ENCODE measurements around the gene TMEM145. TPM values are rescaled to one million over a fixed set of nuclear protein-coding genes. Genes with fewer than 3 reads are reported as not detected.

The TMEM145 gene
- total RNA-seq, 4 donors from 2014 or later: 0.69 TPM; not detected in 3

- intact Hi-C loops (cut with DNase I; ENCODE audit: low total_unique reads): loop anchor here (5.0 kb wide), 1 partner anchor 46 kb away; no protein-coding TSS in a partner anchor
- Histone ChIP-seq H3K4me1 (no peaks in the 10 kb centered on the region), H3K27ac (peak overlapping the region in 1 of 2 donors; percentile 39), H3K4me3 (no peak overlapping the region), H3K27me3 (no peaks in the 10 kb centered on the region), H3K36me3 (no peaks in the 10 kb centered on the region), H3K9me3 (no peaks in the 10 kb centered on the region)
- TF ChIP-seq POLR2A (IDR thresholded peaks at IDR 0.05): no peak
- TF ChIP-seq CTCF (IDR thresholded peaks at IDR 0.05): no peak
- DNase-seq: no peak
Observed at GRCh38 chr19:42292963-42293362, 20.1 kb upstream of the TMEM145 start.

- Histone ChIP-seq H3K4me1 (no peaks in the 10 kb centered on the region), H3K36me3 (no peaks in the 10 kb centered on the region), H3K27me3 (no peaks in the 10 kb centered on the region), H3K27ac (peak overlapping the region in 1 of 2 donors; percentile 39), H3K4me3 (no peak overlapping the region), H3K9me3 (no peaks in the 10 kb centered on the region)
- intact Hi-C loops (cut with DNase I; ENCODE audit: low total_unique reads): loop anchor here (5.0 kb wide), 1 partner anchor 46 kb away; no protein-coding TSS in a partner anchor
- no peak for TF ChIP-seq POLR2A (IDR thresholded peaks at IDR 0.05)
- TF ChIP-seq CTCF (IDR thresholded peaks at IDR 0.05): peak in 1 of 4 experiments; percentile 25
- no peak for DNase-seq
Observed at GRCh38 chr19:42293540-42293939, 19.6 kb upstream of the TMEM145 start.

GRCh38 chr19:42293948-42294347, 19.2 kb upstream of the TMEM145 start:
- Histone ChIP-seq H3K27me3 (no peaks in the 10 kb centered on the region), H3K36me3 (no peaks in the 10 kb centered on the region), H3K27ac (no peak overlapping the region), H3K4me3 (no peak overlapping the region), H3K9me3 (no peaks in the 10 kb centered on the region), H3K4me1 (no peaks in the 10 kb centered on the region)
- DNase-seq: no peak
- intact Hi-C loops (cut with DNase I; ENCODE audit: low total_unique reads): loop anchor here (5.0 kb wide), 1 partner anchor 47 kb away; no protein-coding TSS in a partner anchor
- TF ChIP-seq CTCF (IDR thresholded peaks at IDR 0.05) (no peak), POLR2A (IDR thresholded peaks at IDR 0.05) (no peak)

GRCh38 chr19:42294471-42295137, 18.5 kb upstream of the TMEM145 start:
- Histone ChIP-seq H3K36me3 (no peaks in the 10 kb centered on the region), H3K9me3 (no peaks in the 10 kb centered on the region), H3K4me3 (no peak overlapping the region), H3K27ac (no peak overlapping the region), H3K27me3 (no peaks in the 10 kb centered on the region), H3K4me1 (no peaks in the 10 kb centered on the region)
- DNase-seq: no peak
- TF ChIP-seq CTCF (IDR thresholded peaks at IDR 0.05): no peak
- no peak for TF ChIP-seq POLR2A (IDR thresholded peaks at IDR 0.05)
- intact Hi-C loops (cut with DNase I; ENCODE audit: low total_unique reads): loop anchor here (5.0 kb wide), 1 partner anchor 47 kb away; no protein-coding TSS in a partner anchor

- H3K36me3 ChIP-seq: no peaks in the 10 kb centered on the region
- intact Hi-C loops (cut with DNase I; ENCODE audit: low total_unique reads): no loop called here
Observed at GRCh38 chr19:42295342-42295741, 17.8 kb upstream of the TMEM145 start.

More at GRCh38 chr19:42295342-42295741, 17.8 kb upstream of the TMEM145 start:
- H3K27ac ChIP-seq: no peak overlapping the region
- DNase-seq: no peak
- H3K4me3 ChIP-seq: no peak overlapping the region
- no peaks in the 10 kb centered on the region for H3K27me3 ChIP-seq
- TF ChIP-seq POLR2A (IDR thresholded peaks at IDR 0.05): no peak
- no peaks in the 10 kb centered on the region for H3K9me3 ChIP-seq
- no peaks in the 10 kb centered on the region for H3K4me1 ChIP-seq

All from uterus (tissue), 4 donors.